Activated CD4-positive, CD25-positive, alpha-beta regulatory T cell treated with anti-CD3 and anti-CD28 coated beads, Interleukin-2, amount 50 U/mL, for 16 hours (primary cell): ENCODE measurements around the gene ADAMTS18.
"Not testable (repeated sequence)": the region's sequence is repeated elsewhere in the genome, so short reads cannot be mapped to it uniquely, and the experiment has no call there.

Source experiments
- DNase-seq: peaks from one replicate; pipeline ENCODE4 v3.0.0-alpha.2; 2020; ENCODE audit warnings: low read depth, low spot score

ADAMTS18 gene

GRCh38 chr16:77289331-77289809 lies 145.5 kb downstream of the ADAMTS18 start:
- DNase-seq = no peak

- no peak for DNase-seq
These were observed 146.6 kb downstream of the ADAMTS18 start for GRCh38 chr16:77288222-77288621.

- no peak for DNase-seq
These were observed 149.2 kb downstream of the ADAMTS18 start for GRCh38 chr16:77285676-77286075.

DNA sequence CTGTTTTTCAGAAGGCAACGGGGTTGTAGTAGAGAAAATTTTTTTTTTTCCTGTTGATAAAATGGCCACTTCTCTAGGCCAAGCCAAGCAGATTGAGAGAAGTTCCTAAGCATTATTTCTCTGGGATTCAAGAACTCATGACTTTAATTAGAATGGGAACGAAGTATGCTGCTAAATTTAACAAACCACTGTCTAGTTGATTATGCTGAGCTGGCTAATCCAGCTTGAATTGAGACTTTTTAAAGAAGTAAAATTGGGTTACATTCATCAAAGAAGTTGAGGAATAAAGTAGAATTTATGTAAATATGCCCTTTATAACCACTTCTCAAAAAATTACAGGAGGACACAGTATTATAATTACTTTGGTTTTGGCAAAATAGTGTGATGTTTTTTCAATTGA lies 152.5 kb downstream of the ADAMTS18 start:
- DNase-seq = no peak

- DNase-seq = not testable (repeated sequence)
These were observed 155.5 kb downstream of the ADAMTS18 start for GRCh38 chr16:77279316-77279715.

DNA sequence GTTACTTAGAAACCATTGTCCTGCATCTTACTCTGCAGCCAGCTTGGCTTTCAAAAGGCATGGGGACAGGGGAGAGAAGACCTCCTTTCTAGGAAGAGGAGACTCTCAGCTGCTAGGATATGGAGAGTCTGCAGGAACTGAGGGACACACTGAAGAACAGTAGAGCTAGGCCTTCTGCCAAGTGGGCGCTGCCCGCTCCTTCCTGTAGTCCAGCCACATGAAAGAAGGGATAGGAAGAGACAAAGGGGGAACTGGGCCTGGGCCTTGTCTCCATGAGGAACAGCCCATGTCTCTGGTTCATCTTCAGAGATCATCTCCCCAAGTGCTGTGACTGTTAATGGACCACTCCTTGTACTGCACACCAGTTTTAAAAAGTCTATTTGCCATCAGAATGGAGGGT lies 157.3 kb downstream of the ADAMTS18 start:
- no peak for DNase-seq

- no peak for DNase-seq
These were observed 157.7 kb downstream of the ADAMTS18 start for GRCh38 chr16:77277141-77277540.

DNA sequence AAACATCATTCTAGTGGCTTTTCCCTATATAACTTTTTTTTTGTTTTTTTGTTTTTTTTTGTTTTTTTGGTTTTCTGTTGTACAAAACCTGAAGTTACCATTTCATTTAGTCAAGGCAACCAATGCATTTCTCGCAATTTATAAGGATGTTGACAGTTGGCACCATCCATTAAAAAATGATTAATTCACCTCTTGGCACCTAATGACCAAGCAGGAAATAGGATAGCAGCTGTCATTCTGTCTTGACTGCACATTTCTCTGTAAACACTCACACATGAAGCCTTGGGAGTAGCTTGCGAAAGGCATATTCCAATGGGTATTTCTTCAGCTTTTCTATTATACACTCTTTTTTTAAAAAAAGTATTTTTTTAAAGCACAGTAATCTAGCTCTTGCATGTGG lies 158.2 kb downstream of the ADAMTS18 start:
- DNase-seq = no peak

DNA sequence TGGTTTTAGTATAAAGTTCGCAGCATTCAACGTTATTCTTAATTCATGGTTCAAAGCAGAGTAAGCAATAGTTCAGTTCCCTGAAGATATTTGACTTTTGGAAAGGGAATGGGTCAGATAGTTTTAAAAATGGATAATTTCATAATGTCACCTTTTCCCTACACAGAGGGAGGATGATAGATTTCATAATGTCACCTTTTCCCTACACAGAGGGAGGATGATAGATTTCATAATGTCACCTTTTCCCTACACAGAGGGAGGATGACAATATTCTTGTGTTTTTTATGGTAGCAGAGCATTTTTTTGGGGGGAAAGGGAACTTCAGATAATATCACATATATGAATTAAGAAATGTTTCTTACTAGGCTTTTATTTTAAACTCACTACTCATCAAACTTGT lies 159.5 kb downstream of the ADAMTS18 start:
- DNase-seq = not testable (repeated sequence)

GRCh38 chr16:77273815-77274214 lies 161.0 kb downstream of the ADAMTS18 start:
- no peak for DNase-seq

DNA sequence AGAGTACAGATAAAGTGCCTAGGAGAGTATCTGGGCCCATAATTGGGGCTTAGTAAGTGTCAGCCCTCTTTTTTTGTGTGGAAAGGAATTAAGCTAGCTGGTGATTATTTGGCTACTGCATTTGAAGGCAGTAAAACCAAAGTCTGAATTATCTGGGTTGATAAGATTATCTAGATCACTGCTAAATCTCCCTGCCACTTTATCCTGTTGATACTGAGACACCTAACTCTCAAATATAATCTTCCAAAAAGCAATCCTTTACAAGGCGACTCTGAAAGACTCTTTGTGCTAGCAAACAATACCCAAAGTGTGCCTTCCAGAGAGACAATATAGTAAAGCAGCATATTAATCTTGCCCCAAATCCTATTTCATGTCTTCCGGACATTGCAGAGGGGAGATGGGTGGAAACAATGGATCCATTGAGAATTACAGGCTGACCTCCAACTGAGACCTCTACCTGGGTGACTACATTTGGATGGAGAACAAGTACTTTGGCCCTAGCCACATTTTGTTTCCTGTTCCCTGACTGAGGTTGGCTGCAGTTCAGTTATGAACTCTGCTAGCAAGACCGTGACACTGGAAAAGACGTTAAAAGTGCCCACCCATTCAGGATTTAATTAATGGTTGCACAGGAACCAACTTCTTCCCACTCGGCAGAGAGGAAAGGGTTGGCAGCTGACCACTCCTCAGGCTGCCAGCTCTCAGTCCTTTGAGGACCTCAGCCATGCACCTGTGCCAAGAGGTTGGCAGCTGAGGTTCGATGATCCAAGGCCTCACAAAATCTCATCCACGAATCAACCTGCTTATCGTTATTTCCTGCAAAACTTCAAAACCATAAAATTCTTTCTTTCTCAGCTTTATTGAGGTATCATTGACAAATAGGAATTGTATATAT lies 163.1 kb downstream of the ADAMTS18 start:
- no peak for DNase-seq

- DNase-seq = not testable (repeated sequence)
These were observed 168.6 kb downstream of the ADAMTS18 start for GRCh38 chr16:77266185-77266584.

- DNase-seq = no peak
These were observed 171.9 kb downstream of the ADAMTS18 start for GRCh38 chr16:77262971-77263370.

DNA sequence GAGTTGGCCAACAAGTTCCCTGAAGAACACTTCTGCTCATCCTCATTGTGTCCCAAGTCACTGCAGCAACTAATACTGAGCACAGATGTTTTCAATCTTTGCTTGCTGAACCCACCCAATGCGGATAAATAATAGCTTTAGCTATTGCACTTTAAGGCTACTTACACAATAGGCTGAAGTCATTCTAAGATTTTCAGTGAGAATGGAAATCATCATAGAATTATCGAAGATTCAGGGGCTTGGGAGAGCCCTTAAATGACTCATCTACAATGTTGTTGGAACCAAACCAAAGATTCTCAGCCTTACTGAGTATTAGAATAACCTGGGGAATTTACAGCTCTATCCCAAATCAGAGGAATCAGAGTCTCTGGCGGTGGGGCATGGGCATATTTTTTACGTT lies 184.4 kb downstream of the ADAMTS18 start:
- DNase-seq = no peak

DNA sequence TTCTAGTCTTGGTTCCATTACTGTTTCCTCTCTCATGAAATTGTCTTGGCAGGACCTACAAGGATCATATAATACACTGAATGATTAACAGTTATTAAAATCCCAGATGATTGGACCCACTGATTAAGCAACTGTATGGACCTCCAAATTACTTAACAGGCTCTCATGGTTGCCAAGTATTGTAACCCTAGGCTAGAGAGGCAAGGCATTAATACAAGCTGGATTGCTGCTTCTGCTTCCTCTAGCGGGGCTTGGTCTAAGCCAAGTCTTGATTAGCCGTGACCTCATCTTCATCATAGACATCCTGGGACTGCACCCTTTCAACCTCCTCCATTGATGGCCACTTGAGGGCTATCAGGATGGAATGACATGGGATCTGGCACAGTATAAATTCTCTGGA lies 188.7 kb downstream of the ADAMTS18 start:
- no peak for DNase-seq

GRCh38 chr16:77242471-77242870 lies 192.4 kb downstream of the ADAMTS18 start:
- not testable (repeated sequence) for DNase-seq

- DNase-seq = no peak
These were observed 196.2 kb downstream of the ADAMTS18 start for GRCh38 chr16:77238593-77238992.

GRCh38 chr16:77236063-77236511 lies 198.7 kb downstream of the ADAMTS18 start:
- peak; percentile 69 for DNase-seq

DNA sequence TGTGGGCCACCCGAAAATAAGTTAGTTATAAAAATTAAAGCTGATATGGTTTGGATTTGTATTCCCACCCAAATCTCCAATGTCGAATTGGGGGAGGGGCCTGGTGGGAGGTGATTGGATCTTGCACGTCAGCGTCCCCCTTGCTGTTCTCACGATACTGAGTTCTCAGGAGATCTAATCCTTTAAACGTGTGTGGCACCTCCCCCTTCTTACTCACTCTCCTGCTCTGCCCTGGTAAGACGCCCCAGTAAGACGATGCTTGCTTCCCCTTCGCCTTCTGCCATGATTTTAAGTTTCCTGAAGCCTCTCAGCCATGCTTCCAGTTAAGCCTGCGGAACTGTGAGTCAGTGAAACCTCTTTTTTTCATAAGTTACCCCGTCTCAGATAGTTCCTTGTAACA lies 200.2 kb downstream of the ADAMTS18 start:
- no peak for DNase-seq

- DNase-seq = no peak
These were observed 200.9 kb downstream of the ADAMTS18 start for GRCh38 chr16:77233799-77234519.
